ENCODE measurements around the gene THBS3.

THBS3 gene

DNA sequence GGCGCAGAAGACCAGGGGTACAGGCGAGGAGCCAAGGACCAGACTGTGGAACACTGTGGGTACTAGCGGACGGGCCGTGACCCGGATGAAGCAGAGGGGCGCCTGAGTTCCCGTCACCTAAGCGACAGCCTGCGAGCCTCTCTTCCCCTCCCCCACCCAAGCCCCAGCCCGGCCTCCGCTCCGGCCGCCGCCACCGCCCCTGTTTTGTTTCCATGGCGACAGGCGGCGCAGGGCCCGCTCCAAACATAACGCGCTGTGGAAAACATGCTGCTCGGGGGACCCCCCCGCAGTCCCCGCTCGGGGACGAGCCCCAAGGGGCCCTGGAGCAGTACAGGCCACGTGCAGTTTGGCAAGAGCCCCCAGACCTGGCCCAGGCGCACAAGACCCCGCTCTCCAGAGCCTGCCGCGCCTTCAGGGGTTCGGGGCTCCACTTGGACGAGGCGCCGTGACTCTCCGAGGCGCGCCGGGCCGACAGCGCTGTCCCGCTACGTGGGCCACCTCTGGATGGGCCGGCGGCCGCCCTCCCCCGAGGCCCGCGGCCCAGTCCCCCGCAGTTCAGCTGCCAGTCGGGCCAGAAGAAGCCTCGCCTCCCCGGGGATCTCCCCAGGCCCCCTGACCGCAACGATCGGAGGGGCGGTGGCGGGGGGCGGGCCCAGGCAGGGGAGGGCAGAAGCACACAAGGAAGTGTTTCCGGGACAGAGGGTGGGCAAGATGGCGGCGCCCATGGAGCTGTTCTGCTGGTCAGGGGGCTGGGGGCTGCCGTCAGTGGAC is 1.0 kb upstream of the THBS3 start, which contains the start of gene MTX1:
Gene MTX1, plus strand, starts transcription at position 155 of the 771 bp plus-strand sequence. Its CDS starts 110 bp downstream, at position 265.
- Mint-ChIP-seq H3K4me1 (peaks cover 39% of the 10 kb centered on the region), H3K9me3 (no peaks in the 10 kb centered on the region), H3K27ac (peak within 1 kb of the TSS; percentile 99), H3K4me3 (peak within 1 kb of the TSS; percentile 93), H3K36me3 (ENCODE audit: low read depth) (no peaks in the 10 kb centered on the region), H3K27me3 (ENCODE audit: low read depth, poor library complexity) (no peaks in the 10 kb centered on the region)
- TF ChIP-seq, protein P1, sequence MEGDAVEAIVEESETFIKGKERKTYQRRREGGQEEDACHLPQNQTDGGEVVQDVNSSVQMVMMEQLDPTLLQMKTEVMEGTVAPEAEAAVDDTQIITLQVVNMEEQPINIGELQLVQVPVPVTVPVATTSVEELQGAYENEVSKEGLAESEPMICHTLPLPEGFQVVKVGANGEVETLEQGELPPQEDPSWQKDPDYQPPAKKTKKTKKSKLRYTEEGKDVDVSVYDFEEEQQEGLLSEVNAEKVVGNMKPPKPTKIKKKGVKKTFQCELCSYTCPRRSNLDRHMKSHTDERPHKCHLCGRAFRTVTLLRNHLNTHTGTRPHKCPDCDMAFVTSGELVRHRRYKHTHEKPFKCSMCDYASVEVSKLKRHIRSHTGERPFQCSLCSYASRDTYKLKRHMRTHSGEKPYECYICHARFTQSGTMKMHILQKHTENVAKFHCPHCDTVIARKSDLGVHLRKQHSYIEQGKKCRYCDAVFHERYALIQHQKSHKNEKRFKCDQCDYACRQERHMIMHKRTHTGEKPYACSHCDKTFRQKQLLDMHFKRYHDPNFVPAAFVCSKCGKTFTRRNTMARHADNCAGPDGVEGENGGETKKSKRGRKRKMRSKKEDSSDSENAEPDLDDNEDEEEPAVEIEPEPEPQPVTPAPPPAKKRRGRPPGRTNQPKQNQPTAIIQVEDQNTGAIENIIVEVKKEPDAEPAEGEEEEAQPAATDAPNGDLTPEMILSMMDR (IDR thresholded peaks at IDR 0.05), result no peak
- DNase-seq, result peak; percentile 90

- Mint-ChIP-seq H3K9me3 (no peaks in the 10 kb centered on the region), H3K4me1 (peaks cover 39% of the 10 kb centered on the region), H3K36me3 (ENCODE audit: low read depth) (peaks cover 5% of the 10 kb centered on the region), H3K27me3 (ENCODE audit: low read depth, poor library complexity) (no peaks in the 10 kb centered on the region), H3K27ac (peak overlapping the region; percentile 95), H3K4me3 (peak overlapping the region; percentile 93)
- DNase-seq, result peak; percentile 90
- TF ChIP-seq, protein P1 (IDR thresholded peaks at IDR 0.05), result peak; percentile 74
These were observed 549 bp downstream of the THBS3 start for GRCh38 chr1:155206891-155207805.

DNA sequence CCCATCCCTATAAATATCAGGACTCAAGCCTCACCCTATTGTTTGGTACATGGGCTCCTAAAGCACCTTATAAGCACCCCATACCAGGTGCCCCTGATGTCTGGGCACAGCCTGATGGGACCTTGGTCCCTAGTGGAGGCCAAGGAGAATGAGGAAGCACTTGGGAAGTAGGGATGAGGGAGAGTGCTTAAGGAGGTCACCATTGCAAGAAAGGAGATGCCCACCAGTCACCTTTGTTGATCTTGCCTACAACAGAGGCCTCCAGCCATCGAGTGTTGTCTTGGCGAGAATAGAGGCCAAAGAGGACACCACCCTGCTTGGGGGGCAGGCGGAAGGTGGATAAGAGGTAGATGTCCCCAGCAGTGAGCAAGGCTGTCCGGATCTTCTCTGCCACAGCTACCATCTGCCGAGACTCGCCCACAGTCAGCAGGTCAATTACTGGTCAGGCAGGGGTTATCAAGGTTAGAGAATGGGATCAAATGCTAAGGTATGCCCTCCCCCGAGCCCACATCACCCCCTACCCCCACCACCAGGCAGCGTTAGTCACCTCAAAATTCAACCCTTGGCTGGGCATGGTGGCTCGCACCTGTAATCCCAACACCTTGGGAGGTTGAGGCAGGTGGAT is 1.6 kb downstream of the THBS3 start:
- no peaks in the 10 kb centered on the region for H3K27me3 Mint-ChIP-seq (ENCODE audit: low read depth, poor library complexity)
- H3K4me3 Mint-ChIP-seq, result peak overlapping the region; percentile 47
- peaks cover 39% of the 10 kb centered on the region for H3K4me1 Mint-ChIP-seq
- TF ChIP-seq, protein P1 (IDR thresholded peaks at IDR 0.05), result no peak
- no peak for DNase-seq
- H3K9me3 Mint-ChIP-seq, result no peaks in the 10 kb centered on the region
- no peak overlapping the region for H3K27ac Mint-ChIP-seq
- H3K36me3 Mint-ChIP-seq (ENCODE audit: low read depth), result peaks cover 5% of the 10 kb centered on the region

- DNase-seq, result no peak
- peaks cover 10% of the 10 kb centered on the region for H3K36me3 Mint-ChIP-seq (ENCODE audit: low read depth)
- no peak overlapping the region for H3K27ac Mint-ChIP-seq
These were observed 2.7 kb downstream of the THBS3 start for GRCh38 chr1:155205035-155205434.

GRCh38 chr1:155202731-155203515 is 4.8 kb downstream of the THBS3 start:
- no peak overlapping the region for H3K4me3 Mint-ChIP-seq
- H3K27ac Mint-ChIP-seq, result peak overlapping the region; percentile 79
- peaks cover 20% of the 10 kb centered on the region for H3K4me1 Mint-ChIP-seq
- H3K9me3 Mint-ChIP-seq, result no peaks in the 10 kb centered on the region
- no peaks in the 10 kb centered on the region for H3K27me3 Mint-ChIP-seq (ENCODE audit: low read depth, poor library complexity)
- TF ChIP-seq, protein P1 (IDR thresholded peaks at IDR 0.05), result no peak
- H3K36me3 Mint-ChIP-seq (ENCODE audit: low read depth), result peaks cover 21% of the 10 kb centered on the region
- no peak for DNase-seq

More at GRCh38 chr1:155205035-155205434, 2.7 kb downstream of the THBS3 start:
- Mint-ChIP-seq H3K9me3 (no peaks in the 10 kb centered on the region), H3K4me3 (no peak overlapping the region), H3K4me1 (peaks cover 33% of the 10 kb centered on the region), H3K27me3 (ENCODE audit: low read depth, poor library complexity) (no peaks in the 10 kb centered on the region)
- TF ChIP-seq, protein P1 (IDR thresholded peaks at IDR 0.05), result no peak
